GM18502 (cell line): Measurements from ENCODE around the gene DLG4.
"Not testable (repeated sequence)": the region's sequence is repeated elsewhere in the genome, so short reads cannot be mapped to it uniquely, and the experiment has no call there.

ENCODE experiments used
- ATAC-seq: cut with Tn5 transposase; IDR thresholded peaks from one replicate; pipeline ENCODE4 v1.9.1; 2021; ENCODE audit warnings: mild to moderate bottlenecking; ENCODE audit not compliant: unreplicated experiment, poor library complexity

Gene DLG4

DNA sequence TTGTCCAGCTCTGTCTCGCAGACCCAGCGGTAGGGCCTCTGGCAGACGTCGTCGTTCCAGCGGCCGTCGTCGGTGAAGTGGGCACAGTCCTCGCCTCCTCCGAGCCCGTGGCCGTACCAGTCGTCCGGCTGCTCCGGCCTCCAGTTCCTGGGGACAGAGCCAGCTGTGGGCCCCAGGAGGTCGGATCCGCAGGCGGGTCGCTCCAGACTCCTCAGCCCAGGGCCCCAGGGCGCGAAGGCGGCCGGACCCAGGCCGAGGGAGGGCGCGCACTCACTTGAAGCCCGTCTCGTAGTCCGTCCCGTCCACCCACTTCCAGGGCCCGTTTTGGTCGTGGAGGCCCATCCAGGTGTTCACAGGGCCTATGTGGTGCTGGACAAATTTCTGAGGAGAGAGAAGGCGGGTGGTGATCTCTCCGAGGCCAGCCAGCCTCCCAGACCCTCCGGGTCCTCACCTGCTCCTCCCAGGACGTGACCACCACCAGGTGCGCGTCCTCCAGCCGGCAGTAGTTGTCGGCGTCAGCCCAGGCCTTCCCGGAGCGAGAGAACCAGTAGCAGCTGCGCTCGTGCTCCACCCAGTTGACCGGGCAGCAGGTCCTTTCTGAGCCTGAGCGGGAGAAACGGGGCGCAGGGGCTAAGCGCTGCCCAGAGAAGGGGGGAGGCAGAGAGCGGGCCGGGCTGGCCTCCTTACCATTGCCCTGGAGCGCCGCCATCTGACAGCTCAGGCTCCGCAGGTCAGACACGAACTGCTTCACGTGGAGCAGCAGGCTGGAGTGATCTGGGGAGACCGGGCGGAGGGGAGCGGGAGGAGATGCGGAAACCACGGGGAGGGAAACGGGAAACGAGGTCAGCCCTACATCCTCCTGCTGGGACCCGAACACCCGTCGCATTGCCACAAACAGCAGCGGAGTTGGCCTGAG is 45.7 kb downstream of the DLG4 start:
- no peak for ATAC-seq

DNA sequence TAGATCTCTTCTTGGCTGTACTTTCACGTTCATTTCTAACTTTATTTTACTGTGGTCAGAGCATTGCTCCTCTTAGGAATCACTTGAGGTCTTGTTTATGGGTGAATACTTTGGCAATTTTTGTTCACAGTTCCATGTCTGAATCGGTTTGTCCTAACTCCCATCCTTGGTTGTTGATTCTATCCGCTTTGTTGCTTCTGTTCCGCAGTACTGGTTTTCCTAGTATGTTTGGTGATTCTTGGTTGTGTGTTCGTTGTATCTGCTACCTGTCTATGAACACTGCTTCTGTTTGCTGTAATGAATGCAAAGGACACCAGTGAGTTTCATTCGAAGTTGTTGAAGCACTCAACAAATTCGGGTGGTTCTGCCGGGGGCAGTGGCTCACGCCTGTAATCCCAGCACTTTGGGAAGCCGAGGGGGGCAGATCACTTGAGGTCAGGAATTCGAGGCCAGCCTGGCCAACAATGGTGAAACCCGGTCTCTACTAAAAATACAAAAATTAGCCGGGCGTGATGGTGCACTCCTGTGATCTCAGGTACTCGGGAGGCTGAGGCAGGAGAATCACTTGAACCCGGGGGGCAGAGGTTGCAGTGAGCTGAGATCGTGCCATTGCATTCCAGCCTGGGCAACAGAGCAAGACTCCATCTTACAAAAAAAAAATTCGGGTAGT is 47.0 kb downstream of the DLG4 start:
- not testable (repeated sequence) for ATAC-seq

DNA sequence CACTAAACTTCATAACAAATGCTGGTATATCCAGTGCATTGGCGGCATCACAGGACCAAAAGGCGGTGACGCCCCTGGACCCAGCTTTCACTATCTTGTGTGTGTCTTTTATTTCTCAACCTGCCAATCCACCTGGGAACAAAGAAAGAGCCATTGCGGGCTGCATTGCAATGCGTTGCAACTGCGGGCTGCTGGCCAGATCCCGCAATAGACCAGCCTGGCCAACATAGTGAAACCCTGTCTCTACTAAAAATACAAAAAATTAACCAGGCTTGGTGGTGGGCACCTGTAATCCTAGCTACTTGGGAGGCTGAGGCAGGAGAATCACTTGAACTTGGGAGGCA is 50.1 kb downstream of the DLG4 start:
- ATAC-seq = not testable (repeated sequence)

DNA sequence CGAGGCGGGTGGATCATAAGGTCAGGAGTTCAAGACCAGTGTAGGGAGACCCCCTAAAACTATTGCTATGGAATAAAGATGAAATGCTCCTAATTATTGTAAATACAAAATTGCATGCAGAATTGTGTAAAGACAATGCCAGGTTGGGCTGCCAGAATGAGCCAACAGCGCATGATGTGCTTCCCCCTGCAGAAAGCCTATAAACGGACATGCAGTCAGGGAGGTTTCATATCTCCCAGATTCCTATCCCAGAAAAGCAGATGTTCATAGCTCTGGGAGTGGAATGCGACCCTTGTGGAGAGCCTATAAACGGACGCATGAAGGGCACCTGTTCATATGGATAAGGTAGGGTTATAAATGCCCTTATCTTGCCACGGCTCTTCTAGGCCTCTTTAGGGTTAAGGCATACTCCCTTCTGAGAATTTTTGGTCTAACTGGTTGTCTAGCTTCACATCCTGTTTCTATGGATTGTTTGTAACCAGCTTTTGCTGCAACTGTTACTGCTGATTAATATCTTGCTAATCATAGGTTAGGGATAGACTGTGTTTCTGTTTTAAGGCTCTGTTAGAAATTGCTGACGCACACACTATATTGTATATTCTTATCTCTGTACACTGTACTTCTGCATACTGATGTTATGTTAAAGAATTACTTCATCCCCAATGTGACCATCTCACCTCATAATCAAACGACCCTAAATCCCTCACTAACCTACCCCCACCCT is 50.6 kb downstream of the DLG4 start:
- ATAC-seq = not testable (repeated sequence)

DNA sequence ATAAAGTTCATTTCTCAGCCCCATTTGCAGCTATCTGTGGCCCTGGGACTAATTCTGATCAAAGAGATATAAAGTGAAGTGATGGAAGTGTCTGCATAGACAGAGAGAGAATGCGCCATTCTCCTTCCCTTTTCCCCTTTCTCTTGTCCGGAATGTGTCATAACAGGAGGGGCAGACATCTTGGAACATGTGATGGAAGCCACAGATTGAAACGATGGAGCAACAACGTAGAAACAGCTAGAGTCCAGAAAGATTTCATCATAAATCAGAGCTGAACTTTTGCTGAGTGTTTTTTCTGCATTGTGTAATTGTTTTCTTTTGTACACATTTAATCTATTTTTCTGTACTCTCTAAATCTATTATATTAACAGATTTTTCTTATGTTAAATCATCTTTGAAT is 51.8 kb downstream of the DLG4 start:
- no peak for ATAC-seq

DNA sequence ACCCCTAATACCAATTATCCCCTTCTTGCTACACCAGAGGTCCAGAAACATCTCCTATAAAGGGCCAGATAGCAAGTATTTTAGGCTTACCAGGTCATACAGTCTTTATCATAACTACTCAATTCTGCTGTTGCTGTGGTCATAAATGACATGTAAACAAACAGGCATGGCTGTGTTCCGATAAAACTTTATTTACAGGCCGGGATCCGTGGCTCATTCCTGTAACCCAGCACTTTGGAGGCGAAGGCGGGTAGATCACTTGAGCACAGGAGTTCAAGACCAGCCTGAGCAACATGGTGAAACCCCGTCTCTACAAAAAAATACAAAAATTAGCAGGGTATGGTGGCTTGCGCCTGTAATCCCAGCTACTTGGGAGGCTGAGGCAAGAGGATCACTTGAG is 52.8 kb downstream of the DLG4 start:
- no peak for ATAC-seq

DNA sequence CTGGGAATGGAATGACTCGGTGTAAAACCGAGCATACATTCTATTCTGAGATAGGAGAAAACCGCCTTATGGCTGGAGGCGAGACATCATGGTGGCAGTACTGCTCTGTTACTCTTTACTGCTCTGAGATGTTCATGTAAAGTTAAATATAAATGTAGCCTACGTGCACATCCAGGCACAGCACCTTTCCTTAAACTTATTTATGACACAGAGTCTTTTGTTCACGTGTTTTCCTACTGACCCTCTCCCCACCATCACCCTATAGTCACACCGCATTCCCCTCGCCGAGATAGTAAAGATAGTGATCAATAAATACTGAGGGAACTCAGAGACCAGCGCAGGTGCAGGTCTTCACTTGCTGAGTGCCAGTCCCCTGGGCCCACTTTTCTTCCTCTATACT is 60.1 kb downstream of the DLG4 start:
- not testable (repeated sequence) for ATAC-seq

DNA sequence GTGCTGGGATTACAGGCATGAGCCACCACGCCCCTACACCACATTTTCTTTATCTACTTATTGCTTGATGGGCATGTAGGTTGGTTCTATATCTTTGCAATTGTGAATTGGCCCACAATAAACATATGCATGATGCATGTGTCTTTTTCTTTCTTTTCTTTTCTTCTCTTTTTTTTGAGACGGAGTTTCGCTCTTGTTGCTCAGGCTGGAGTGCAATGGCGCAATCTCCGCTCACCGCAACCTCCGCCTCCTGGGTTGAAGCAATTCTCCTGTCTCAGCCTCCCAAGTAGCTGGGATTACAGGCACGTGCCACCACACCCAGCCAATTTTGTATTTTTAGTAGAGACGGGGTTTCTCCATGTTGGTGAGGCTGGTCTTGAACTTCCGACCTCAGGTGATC is 61.2 kb downstream of the DLG4 start:
- not testable (repeated sequence) for ATAC-seq

DNA sequence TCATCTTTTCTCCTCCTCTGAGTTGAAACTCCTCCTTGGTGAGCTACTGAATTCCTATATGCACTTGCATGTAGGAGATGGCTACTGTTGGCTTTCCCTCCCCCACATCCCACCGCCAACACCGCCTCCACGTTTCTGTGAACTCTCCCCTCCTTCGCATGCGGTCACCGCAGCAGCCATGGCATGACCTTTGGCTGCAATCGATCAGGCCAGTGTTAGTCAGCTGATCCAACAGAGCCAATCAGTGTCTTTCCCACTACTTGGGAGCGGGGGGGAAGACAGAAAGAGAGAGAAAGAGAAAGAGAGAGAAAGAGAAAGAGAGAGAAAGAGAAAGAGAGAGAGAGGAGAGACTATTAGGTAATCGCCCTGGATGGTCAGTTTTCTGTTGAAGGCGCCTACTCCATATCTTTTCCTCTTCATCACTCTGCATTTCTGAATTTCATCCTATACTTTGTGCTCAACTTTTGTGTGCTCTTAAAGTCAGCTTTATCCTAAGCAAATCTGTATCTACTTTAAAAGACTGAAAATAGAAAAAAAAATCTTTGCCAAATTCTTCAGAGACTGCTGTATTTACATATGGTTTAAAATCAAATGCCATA is 63.2 kb downstream of the DLG4 start:
- ATAC-seq = no peak

DNA sequence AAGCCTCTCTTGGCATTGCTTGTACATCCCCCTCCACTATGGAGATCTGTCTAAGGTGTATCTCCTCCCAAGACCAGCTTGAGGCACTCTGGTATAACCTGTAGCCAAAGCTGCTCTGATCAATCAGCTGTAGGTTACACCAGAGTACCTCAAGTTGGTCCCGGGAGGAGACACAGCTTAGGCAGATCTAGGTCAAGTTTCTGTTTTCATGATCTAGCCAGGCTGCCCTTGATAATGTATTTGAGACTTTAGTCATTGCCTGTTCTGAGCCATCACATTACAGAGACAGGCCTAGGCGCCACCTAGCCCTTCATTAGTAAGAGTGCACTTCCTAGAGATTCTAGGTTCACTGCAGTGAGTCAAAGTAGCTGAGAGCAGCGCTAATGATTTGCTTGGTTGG is 71.9 kb downstream of the DLG4 start:
- no peak for ATAC-seq

DNA sequence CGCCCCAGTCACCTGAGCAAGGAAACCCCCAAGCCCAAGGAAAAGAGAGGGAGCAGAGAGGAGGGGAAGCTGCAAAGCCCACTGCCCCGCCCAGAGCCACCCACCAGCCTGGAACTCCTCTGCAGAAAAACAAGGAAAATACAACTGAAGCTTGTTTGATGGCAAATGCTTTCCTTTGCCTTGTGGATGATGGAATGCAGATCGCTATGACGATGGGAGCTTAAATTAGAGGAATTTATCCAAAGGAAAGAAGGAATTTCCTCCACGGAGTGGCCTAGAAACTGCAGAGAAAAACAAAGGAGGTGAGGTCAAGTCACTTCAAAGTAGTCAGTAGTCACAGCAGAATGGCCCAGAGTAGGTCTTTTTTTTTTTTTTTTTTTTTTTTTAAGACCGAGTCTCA is 73.5 kb downstream of the DLG4 start:
- no peak for ATAC-seq

DNA sequence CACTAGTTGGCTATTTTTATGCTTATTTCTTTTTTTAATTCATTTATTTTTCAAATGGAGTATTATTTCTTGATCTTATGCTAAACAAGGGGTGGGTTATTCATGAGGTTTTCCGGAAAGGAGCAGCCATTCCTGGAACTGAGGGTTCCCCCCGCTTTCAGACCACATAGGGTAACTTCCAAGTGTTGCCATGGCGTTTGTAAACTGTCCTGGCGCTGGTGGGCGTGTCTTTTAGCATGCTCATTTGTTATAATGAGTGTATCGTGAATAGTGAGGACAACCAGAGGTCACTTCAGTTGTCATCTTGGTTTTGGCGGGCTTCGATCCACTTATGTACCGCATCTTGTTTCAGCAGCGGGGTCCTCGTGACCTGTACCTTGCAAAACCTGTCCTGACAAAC is 75.4 kb downstream of the DLG4 start:
- no peak for ATAC-seq

DNA sequence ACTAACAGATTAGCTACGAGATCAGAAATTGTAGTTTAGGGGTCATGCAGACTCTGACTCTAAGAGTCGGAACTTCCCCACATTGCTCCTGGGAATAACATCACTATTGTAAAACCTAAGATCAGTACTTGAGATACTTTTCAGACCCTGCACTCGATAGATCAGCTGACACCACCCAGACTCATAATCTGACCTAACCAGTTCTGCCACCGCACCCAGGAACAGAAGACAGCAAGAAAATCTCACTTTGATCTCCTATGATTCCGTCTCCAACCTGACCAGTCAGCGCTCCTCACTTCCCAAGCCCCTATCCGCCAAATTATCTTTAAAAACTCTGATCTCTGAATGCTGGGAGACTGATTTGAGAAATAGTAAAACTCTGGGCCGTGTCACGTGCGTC is 77.8 kb downstream of the DLG4 start:
- ATAC-seq = no peak

DNA sequence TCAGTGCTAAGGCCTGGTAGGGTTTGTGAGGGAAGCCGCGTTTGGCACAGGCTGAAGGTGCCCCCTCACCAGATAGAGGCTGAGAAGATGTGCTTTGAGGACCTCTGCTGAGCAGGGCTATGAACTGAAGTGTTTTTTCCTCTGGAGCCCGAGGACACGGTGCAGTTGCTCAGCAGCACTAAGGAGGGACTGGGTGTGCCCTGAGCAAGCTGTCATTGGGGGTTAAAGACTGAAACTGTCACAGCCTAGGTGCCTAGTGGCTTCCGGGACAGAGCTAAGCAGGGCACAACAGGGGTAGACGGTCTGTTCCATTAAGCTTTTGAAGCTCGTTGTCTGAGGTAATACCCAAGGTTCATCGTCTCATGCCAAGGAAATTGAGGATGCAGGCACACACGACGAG is 80.2 kb downstream of the DLG4 start:
- no peak for ATAC-seq

DNA sequence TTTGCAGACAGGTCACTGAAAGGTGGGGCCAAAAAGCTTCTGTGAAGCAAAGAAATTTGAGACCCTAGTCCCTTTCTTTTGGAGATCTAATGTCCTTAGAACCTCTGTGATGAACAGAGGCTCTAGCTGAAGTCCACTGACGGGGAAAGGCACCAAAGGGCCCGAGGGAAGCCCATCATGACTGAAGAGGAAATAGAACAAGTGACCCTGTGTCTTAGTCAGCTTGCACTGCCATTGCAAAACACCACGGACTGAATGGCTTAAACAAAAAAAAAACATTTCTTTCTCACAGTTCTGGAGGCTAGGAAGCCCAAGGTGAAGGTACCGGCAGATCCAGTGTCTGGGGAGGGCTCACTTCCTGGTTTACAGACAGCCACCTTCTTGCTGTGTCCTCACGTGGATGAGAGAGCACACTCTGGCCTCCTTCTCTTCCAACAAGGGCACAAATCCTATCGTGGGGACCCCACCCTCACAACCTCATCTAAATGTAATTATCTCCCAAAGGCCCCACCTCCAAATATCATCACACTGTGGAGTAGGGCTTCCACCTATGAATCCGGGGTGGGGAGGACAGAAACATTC is 80.7 kb downstream of the DLG4 start:
- no peak for ATAC-seq

DNA sequence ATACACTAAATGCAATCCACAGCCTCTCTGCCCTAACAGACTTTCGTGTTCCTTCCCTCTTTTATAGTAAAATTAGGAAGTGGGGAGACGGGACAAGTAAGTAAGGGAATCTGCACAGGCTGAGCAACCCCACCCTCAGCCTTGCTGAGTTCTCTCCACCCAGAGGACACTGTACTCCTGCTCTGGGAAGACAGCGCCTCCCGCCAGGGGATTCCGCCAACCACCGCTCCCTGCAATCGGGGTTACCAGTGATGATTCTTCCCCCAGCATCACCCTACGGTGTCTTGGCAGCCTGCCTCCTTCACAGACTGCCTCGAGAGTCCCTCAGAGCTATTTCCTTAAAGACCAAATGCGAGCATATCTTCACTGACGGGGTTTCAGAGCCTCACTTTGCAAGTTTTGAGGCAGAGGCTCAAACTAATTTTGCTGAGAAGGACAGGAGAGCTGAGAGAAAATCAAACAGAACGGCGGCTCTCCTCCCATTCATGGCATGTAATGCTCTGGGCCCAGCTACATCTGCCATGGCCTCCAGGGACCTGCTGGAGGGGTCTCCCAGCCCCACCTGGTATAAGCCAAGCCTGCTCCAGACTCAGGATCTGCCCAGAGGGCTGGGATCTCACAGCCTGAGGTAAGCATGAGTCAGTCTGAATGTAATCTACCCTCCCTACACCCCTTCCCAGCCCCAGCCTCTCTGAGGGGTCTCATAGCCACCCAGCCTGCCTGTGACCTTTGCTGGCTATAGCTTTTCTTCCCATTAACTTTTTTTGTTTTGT is 82.3 kb downstream of the DLG4 start:
- ATAC-seq = no peak
